ENCODE data around the gene XPO4.

XPO4 gene

GRCh38 chr13:20860844-20861243 is 41.7 kb downstream of the XPO4 start:
- H3K36me3 ChIP-seq (ENCODE audit: low read depth) = peaks cover 34% of the 10 kb centered on the region
- no peak overlapping the region for H3K27ac ChIP-seq (ENCODE audit: poor library complexity, severe bottlenecking)
- DNase-seq (ENCODE audit: low spot score) (no peak), ATAC-seq (ENCODE audit: low read depth) (no peak)
- no peaks in the 10 kb centered on the region for H3K9me3 ChIP-seq (ENCODE audit: severe bottlenecking)
- H3K4me1 ChIP-seq (ENCODE audit: insufficient read depth, poor library complexity, severe bottlenecking) = no peaks in the 10 kb centered on the region
- H3K27me3 ChIP-seq (ENCODE audit: insufficient read depth, poor library complexity, severe bottlenecking) = no peaks in the 10 kb centered on the region
- no peak for TF ChIP-seq CTCF (IDR thresholded peaks at IDR 0.05; ENCODE audit: poor library complexity, severe bottlenecking)
- no peak overlapping the region for H3K4me3 ChIP-seq (ENCODE audit: severe bottlenecking)

GRCh38 chr13:20856650-20857049 is 45.9 kb downstream of the XPO4 start:
- no peaks in the 10 kb centered on the region for H3K27me3 ChIP-seq (ENCODE audit: insufficient read depth, poor library complexity, severe bottlenecking)
- TF ChIP-seq CTCF (IDR thresholded peaks at IDR 0.05; ENCODE audit: poor library complexity, severe bottlenecking) = no peak
- H3K9me3 ChIP-seq (ENCODE audit: severe bottlenecking) = no peaks in the 10 kb centered on the region
- no peak for DNase-seq (ENCODE audit: low spot score)
- H3K4me3 ChIP-seq (ENCODE audit: severe bottlenecking) = no peak overlapping the region
- H3K27ac ChIP-seq (ENCODE audit: poor library complexity, severe bottlenecking) = no peak overlapping the region
- no peaks in the 10 kb centered on the region for H3K4me1 ChIP-seq (ENCODE audit: insufficient read depth, poor library complexity, severe bottlenecking)
- H3K36me3 ChIP-seq (ENCODE audit: low read depth) = peaks cover 33% of the 10 kb centered on the region
- no peak for ATAC-seq (ENCODE audit: low read depth)

GRCh38 chr13:20851844-20852402 is 50.6 kb downstream of the XPO4 start:
- Histone ChIP-seq H3K9me3 (ENCODE audit: severe bottlenecking) (no peaks in the 10 kb centered on the region), H3K36me3 (ENCODE audit: low read depth) (peaks cover 19% of the 10 kb centered on the region), H3K27me3 (ENCODE audit: insufficient read depth, poor library complexity, severe bottlenecking) (no peaks in the 10 kb centered on the region), H3K27ac (ENCODE audit: poor library complexity, severe bottlenecking) (no peak overlapping the region), H3K4me3 (ENCODE audit: severe bottlenecking) (no peak overlapping the region), H3K4me1 (ENCODE audit: insufficient read depth, poor library complexity, severe bottlenecking) (no peaks in the 10 kb centered on the region)
- ATAC-seq (ENCODE audit: low read depth) = no peak
- no peak for DNase-seq (ENCODE audit: low spot score)
- no peak for TF ChIP-seq CTCF (IDR thresholded peaks at IDR 0.05; ENCODE audit: poor library complexity, severe bottlenecking)

GRCh38 chr13:20848944-20849343 is 53.6 kb downstream of the XPO4 start:
- Histone ChIP-seq H3K4me1 (ENCODE audit: insufficient read depth, poor library complexity, severe bottlenecking) (no peaks in the 10 kb centered on the region), H3K4me3 (ENCODE audit: severe bottlenecking) (no peak overlapping the region), H3K36me3 (ENCODE audit: low read depth) (peaks cover 15% of the 10 kb centered on the region), H3K9me3 (ENCODE audit: severe bottlenecking) (no peaks in the 10 kb centered on the region), H3K27ac (ENCODE audit: poor library complexity, severe bottlenecking) (no peak overlapping the region), H3K27me3 (ENCODE audit: insufficient read depth, poor library complexity, severe bottlenecking) (no peaks in the 10 kb centered on the region)
- ATAC-seq (ENCODE audit: low read depth) (no peak), DNase-seq (ENCODE audit: low spot score) (no peak)
- TF ChIP-seq CTCF (IDR thresholded peaks at IDR 0.05; ENCODE audit: poor library complexity, severe bottlenecking) = no peak

GRCh38 chr13:20848203-20848602 is 54.3 kb downstream of the XPO4 start:
- Histone ChIP-seq H3K27ac (ENCODE audit: poor library complexity, severe bottlenecking) (no peak overlapping the region), H3K4me1 (ENCODE audit: insufficient read depth, poor library complexity, severe bottlenecking) (no peaks in the 10 kb centered on the region), H3K27me3 (ENCODE audit: insufficient read depth, poor library complexity, severe bottlenecking) (no peaks in the 10 kb centered on the region), H3K9me3 (ENCODE audit: severe bottlenecking) (no peaks in the 10 kb centered on the region), H3K36me3 (ENCODE audit: low read depth) (peaks cover 19% of the 10 kb centered on the region), H3K4me3 (ENCODE audit: severe bottlenecking) (no peak overlapping the region)
- ATAC-seq (ENCODE audit: low read depth) (no peak), DNase-seq (ENCODE audit: low spot score) (no peak)
- no peak for TF ChIP-seq CTCF (IDR thresholded peaks at IDR 0.05; ENCODE audit: poor library complexity, severe bottlenecking)
